ENCODE measurements around the gene LMCD1. TPM values are rescaled to one million over a fixed set of nuclear protein-coding genes. Genes with fewer than 3 reads are reported as not detected.

Gene LMCD1
- total RNA-seq, 4 donors from 2014 or later: 43.2 to 576 (median 131) TPM

GRCh38 chr3:8600457-8600856 lies 98.8 kb downstream of the LMCD1 start:
- H3K27ac ChIP-seq (replicated peaks in 1 of 4): no peak overlapping the region
- H3K27me3 ChIP-seq: no peaks in the 10 kb centered on the region
- TF ChIP-seq POLR2A (IDR thresholded peaks at IDR 0.05; ENCODE audit: low read depth) (no peak), POLR2AphosphoS5 (IDR thresholded peaks at IDR 0.05) (no peak), EP300 (IDR thresholded peaks at IDR 0.05) (no peak), CTCF (IDR thresholded peaks at IDR 0.05) (no peak)
- DNase-seq (ENCODE audit: extremely low spot score): no peak
- H3K36me3 ChIP-seq: no peaks in the 10 kb centered on the region
- H3K4me3 ChIP-seq: no peak overlapping the region
- intact Hi-C loops (cut with DNase I): no loop called here
- no peaks in the 10 kb centered on the region for H3K9me3 ChIP-seq
- peaks cover 0 to 6% (median 0%) of the 10 kb centered on the region in 4 donors for H3K4me1 ChIP-seq

GRCh38 chr3:8603115-8603710 lies 101.6 kb downstream of the LMCD1 start:
- H3K27ac ChIP-seq (replicated peaks in 1 of 4): no peak overlapping the region
- H3K36me3 ChIP-seq: no peaks in the 10 kb centered on the region
- no peaks in the 10 kb centered on the region for H3K27me3 ChIP-seq
- intact Hi-C loops (cut with DNase I): no loop called here
- H3K4me3 ChIP-seq: no peak overlapping the region
- no peak for DNase-seq (ENCODE audit: extremely low spot score)
- TF ChIP-seq CTCF (IDR thresholded peaks at IDR 0.05) (no peak), POLR2AphosphoS5 (IDR thresholded peaks at IDR 0.05) (no peak), POLR2A (IDR thresholded peaks at IDR 0.05; ENCODE audit: low read depth) (no peak), EP300 (IDR thresholded peaks at IDR 0.05) (no peak)
- H3K9me3 ChIP-seq: no peaks in the 10 kb centered on the region
- H3K4me1 ChIP-seq: peaks cover 12 to 14% (median 12%) of the 10 kb centered on the region in 4 donors
- WGBS: 79% methylated on average over 9 of the region's 9 CpGs

DNA sequence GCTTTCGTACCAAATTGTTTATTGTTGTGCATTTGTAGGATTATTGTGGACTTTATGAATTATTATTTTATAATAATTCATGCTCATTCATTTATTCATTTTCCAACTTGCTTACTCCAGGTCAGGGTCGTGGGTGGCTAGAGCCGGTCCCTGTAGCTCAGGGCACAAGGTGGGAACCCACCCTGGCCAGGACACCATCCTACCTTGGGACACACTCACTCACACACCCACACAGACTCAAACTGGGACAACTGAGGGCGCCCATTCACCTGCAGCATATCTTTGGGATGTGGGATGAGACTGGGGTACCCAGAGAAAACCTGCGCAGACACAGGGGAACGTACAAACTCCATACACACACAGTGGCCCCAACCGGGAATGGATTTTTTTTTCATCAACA lies 102.4 kb downstream of the LMCD1 start:
- no peaks in the 10 kb centered on the region for H3K9me3 ChIP-seq
- no peaks in the 10 kb centered on the region for H3K27me3 ChIP-seq
- intact Hi-C loops (cut with DNase I): no loop called here
- WGBS: 85% methylated on average over 7 of the region's 7 CpGs
- H3K27ac ChIP-seq (replicated peaks in 1 of 4): no peak overlapping the region
- no peak overlapping the region for H3K4me3 ChIP-seq
- DNase-seq (ENCODE audit: extremely low spot score): no peak
- H3K36me3 ChIP-seq: no peaks in the 10 kb centered on the region
- peaks cover 12 to 14% (median 12%) of the 10 kb centered on the region in 4 donors for H3K4me1 ChIP-seq
- TF ChIP-seq POLR2A (IDR thresholded peaks at IDR 0.05; ENCODE audit: low read depth) (no peak), POLR2AphosphoS5 (IDR thresholded peaks at IDR 0.05) (no peak), EP300 (IDR thresholded peaks at IDR 0.05) (no peak), CTCF (IDR thresholded peaks at IDR 0.05) (no peak)

- intact Hi-C loops (cut with DNase I): no loop called here
These were observed 103.4 kb downstream of the LMCD1 start for GRCh38 chr3:8604988-8605387.

More at GRCh38 chr3:8604988-8605387, 103.4 kb downstream of the LMCD1 start:
- H3K4me1 ChIP-seq: peaks cover 12 to 14% (median 12%) of the 10 kb centered on the region in 4 donors
- no peak overlapping the region for H3K27ac ChIP-seq (replicated peaks in 1 of 4)
- no peaks in the 10 kb centered on the region for H3K9me3 ChIP-seq
- no peak overlapping the region for H3K4me3 ChIP-seq
- no peaks in the 10 kb centered on the region for H3K36me3 ChIP-seq
- no peaks in the 10 kb centered on the region for H3K27me3 ChIP-seq
- no peak for DNase-seq (ENCODE audit: extremely low spot score)
- WGBS: 98% methylated on average over 3 of the region's 3 CpGs
- no peak for TF ChIP-seq CTCF (IDR thresholded peaks at IDR 0.05)
- TF ChIP-seq EP300 (IDR thresholded peaks at IDR 0.05): no peak
